Neural cell (in vitro differentiated cells): ENCODE data around the gene HES4. TPM values are rescaled to one million over a fixed set of nuclear protein-coding genes. Genes with fewer than 3 reads are reported as not detected.

Experiments used
- H2AFZ ChIP-seq: fragments of 200-600, 300-800 bp; sonication (generic), shearing (Covaris generic); 2 replicates; pipeline ENCODE4 v1.6.0; 2014; ENCODE audit warnings: low read depth, mild to moderate bottlenecking, antibody characterized with exemption, low read length, moderate library complexity
- H3F3A ChIP-seq: fragments of 200-600 bp; shearing (Covaris generic); 2 replicates; pipeline ENCODE4 v1.6.1; 2016; ENCODE audit warnings: mild to moderate bottlenecking, moderate library complexity, mixed read lengths, antibody characterized with exemption, low read length; ENCODE audit not compliant: insufficient read depth, poor library complexity, severe bottlenecking
- H3K27ac ChIP-seq: fragments of 200-600, 300-800 bp; sonication (generic), shearing (Covaris generic); 2 replicates; pipeline ENCODE4 v1.5.1; 2014; ENCODE audit warnings: mild to moderate bottlenecking, low read length, moderate library complexity
- H3K27me3 ChIP-seq: fragments of 300-800, 200-600 bp; sonication (generic), shearing (Covaris generic); 2 replicates; pipeline ENCODE4 v1.6.0; 2014; ENCODE audit warnings: mild to moderate bottlenecking, low read depth, low read length, moderate library complexity; ENCODE audit not compliant: insufficient read depth
- H3K36me3 ChIP-seq: fragments of 300-800, 200-600 bp; sonication (generic), shearing (Covaris generic); 2 replicates; pipeline ENCODE4 v1.5.1; 2014; ENCODE audit warnings: mild to moderate bottlenecking, antibody characterized with exemption, low read length, moderate library complexity; ENCODE audit not compliant: insufficient read depth
- H3K4me2 ChIP-seq: fragments of 300-800, 200-600 bp; sonication (generic), shearing (Covaris generic); 2 replicates; pipeline ENCODE4 v1.6.0; 2014; ENCODE audit warnings: mild to moderate bottlenecking, low read length
- H3K4me3 ChIP-seq: fragments of 300-800, 200-600 bp; sonication (generic), shearing (Covaris generic); 2 replicates; pipeline ENCODE4 v1.5.1; 2014; ENCODE audit warnings: mild to moderate bottlenecking, low read length, moderate library complexity
- H3K79me2 ChIP-seq: fragments of 200-600 bp; shearing (Covaris generic); replicated peaks from 2 replicates; pipeline ENCODE4 v1.6.0; 2014; ENCODE audit warnings: mild to moderate bottlenecking, low read length, moderate library complexity; ENCODE audit not compliant: insufficient read depth
- H3K9ac ChIP-seq: fragments of 300-800, 200-600 bp; sonication (generic), shearing (Covaris generic); 2 replicates; pipeline ENCODE4 v1.6.1; 2016; ENCODE audit warnings: mild to moderate bottlenecking, low read length, mixed read lengths
- H3K9me2 ChIP-seq: fragments of 200-600 bp; shearing (Covaris generic); 2 replicates; pipeline ENCODE4 v1.6.1; 2016; ENCODE audit warnings: mild to moderate bottlenecking, low read length, mixed read lengths; ENCODE audit not compliant: insufficient read depth
- H3K9me3 ChIP-seq: fragments of 200-600, 300-800 bp; sonication (generic), shearing (Covaris generic); 2 replicates; pipeline ENCODE4 v1.6.1; 2016; ENCODE audit warnings: mild to moderate bottlenecking, mixed run types, low read length, moderate library complexity, mixed read lengths
- H4K20me1 ChIP-seq: fragments of 200-600 bp; shearing (Covaris generic); 2 replicates; pipeline ENCODE4 v1.6.1; 2016; ENCODE audit warnings: mild to moderate bottlenecking, mixed run types; ENCODE audit not compliant: insufficient read depth
- CTCF ChIP-seq: fragments of 450-650 bp; IDR thresholded peaks from 2 replicates; pipeline ENCODE4 v1.5.1; 2014; ENCODE audit warnings: antibody characterized with exemption, mild to moderate bottlenecking, moderate library complexity; ENCODE audit not compliant: poor library complexity, severe bottlenecking
- EZH2 ChIP-seq: fragments of 200-600, 300-800 bp; shearing (Covaris generic), sonication (generic); IDR thresholded peaks from 2 replicates; pipeline ENCODE4 v1.6.1; 2014; ENCODE audit warnings: antibody characterized with exemption, low read length, borderline replicate concordance, mild to moderate bottlenecking; ENCODE audit not compliant: insufficient read depth, poor library complexity, severe bottlenecking
- MXI1 ChIP-seq: fragments of 450-650 bp; conservative IDR thresholded peaks from 2 replicates; pipeline ENCODE4 v1.6.1; 2014; ENCODE audit warnings: antibody characterized with exemption, mild to moderate bottlenecking; ENCODE audit not compliant: poor library complexity, severe bottlenecking
- REST ChIP-seq: IDR thresholded peaks from 2 replicates; pipeline ENCODE4 v1.6.1; 2012; ENCODE audit warnings: borderline replicate concordance
- SMC3 ChIP-seq: fragments of 450-650 bp; conservative IDR thresholded peaks from 2 replicates; pipeline ENCODE4 v1.6.1; 2014; ENCODE audit warnings: antibody characterized with exemption, mild to moderate bottlenecking, moderate library complexity; ENCODE audit not compliant: poor library complexity
- TAF1 ChIP-seq: IDR thresholded peaks from 2 replicates; pipeline ENCODE4 v1.6.1; 2012; ENCODE audit warnings: low read depth
- polyA plus RNA-seq: library from polyadenylated mRNA; depleted of rRNA; stranded (reverse); fragments of >200 nt; gene quantifications from 2 replicates; pipeline ENCODE4 v1.2.3, GENCODE V29; 2014

Gene HES4
- polyA plus RNA-seq, 1 donor from 2014 or later, result 196 TPM

- no peaks in the 10 kb centered on the region for H3K9me3 ChIP-seq
- H3K9ac ChIP-seq, result no peak overlapping the region
- H3F3A ChIP-seq, result no peaks in the 10 kb centered on the region
- H3K9me2 ChIP-seq, result no peaks in the 10 kb centered on the region
- H3K36me3 ChIP-seq, result no peaks in the 10 kb centered on the region
- no peaks in the 10 kb centered on the region for H4K20me1 ChIP-seq
- H3K4me2 ChIP-seq, result no peak overlapping the region
- H3K27me3 ChIP-seq, result peaks cover 4% of the 10 kb centered on the region
- no peak overlapping the region for H3K27ac ChIP-seq
- no peak overlapping the region for H3K4me3 ChIP-seq
- TF ChIP-seq EZH2, result no peak
- TF ChIP-seq MXI1, result no peak
- no peak for TF ChIP-seq REST
- no peak for TF ChIP-seq CTCF
- no peaks in the 10 kb centered on the region for H3K79me2 ChIP-seq
- H2AFZ ChIP-seq, result no peak overlapping the region
Observed at GRCh38 chr1:1014799-1015681, 15.1 kb upstream of the HES4 start.

GRCh38 chr1:1013922-1014648 is 14.2 kb upstream of the HES4 start:
- Histone ChIP-seq H3K9me3 (no peaks in the 10 kb centered on the region), H3K9ac (no peak overlapping the region), H3K4me3 (no peak overlapping the region), H2AFZ (no peak overlapping the region), H3K27me3 (peaks cover 4% of the 10 kb centered on the region), H3K9me2 (no peaks in the 10 kb centered on the region), H4K20me1 (no peaks in the 10 kb centered on the region), H3K4me2 (no peak overlapping the region), H3K36me3 (no peaks in the 10 kb centered on the region), H3K79me2 (no peaks in the 10 kb centered on the region), H3K27ac (no peak overlapping the region), H3F3A (no peaks in the 10 kb centered on the region)
- TF ChIP-seq REST, result no peak
- TF ChIP-seq EZH2, result no peak
- TF ChIP-seq SMC3, result no peak
- no peak for TF ChIP-seq CTCF
- no peak for TF ChIP-seq TAF1
